A549 (cell line): ENCODE measurements around the gene MLANA.

Experiments used
- POLR2A ChIP-seq: IDR thresholded peaks from 2 replicates; pipeline ENCODE4 v1.6.1; 2012; ENCODE audit warnings: mild to moderate bottlenecking, low read length
- TF ChIP-seq, protein P1 (sequence below): IDR thresholded peaks from 2 replicates; pipeline ENCODE4 v1.6.1; 2012

GRCh38 chr9:5950261-5950660 is 59.6 kb downstream of the MLANA start:
- TF ChIP-seq, protein P1, sequence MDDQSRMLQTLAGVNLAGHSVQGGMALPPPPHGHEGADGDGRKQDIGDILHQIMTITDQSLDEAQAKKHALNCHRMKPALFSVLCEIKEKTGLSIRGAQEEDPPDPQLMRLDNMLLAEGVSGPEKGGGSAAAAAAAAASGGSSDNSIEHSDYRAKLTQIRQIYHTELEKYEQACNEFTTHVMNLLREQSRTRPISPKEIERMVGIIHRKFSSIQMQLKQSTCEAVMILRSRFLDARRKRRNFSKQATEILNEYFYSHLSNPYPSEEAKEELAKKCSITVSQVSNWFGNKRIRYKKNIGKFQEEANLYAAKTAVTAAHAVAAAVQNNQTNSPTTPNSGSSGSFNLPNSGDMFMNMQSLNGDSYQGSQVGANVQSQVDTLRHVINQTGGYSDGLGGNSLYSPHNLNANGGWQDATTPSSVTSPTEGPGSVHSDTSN: no peak
- no peak for TF ChIP-seq POLR2A
